WTC11 (cell line): ENCODE measurements around the gene DMD. TPM values are rescaled to one million over a fixed set of nuclear protein-coding genes. Genes with fewer than 3 reads are reported as not detected.

Experiments used
- ATAC-seq: fragments of 200-7000 bp; cut with Tn5 transposase; 2 replicates; pipeline ENCODE4 v1.10.0; 2021; ENCODE audit warnings: mild to moderate bottlenecking, moderate library complexity
- CTCF ChIA-PET: fragments of 300-600 bp; sonication (Branson Sonifier 250); formaldehyde crosslinking; loops from one replicate; lab custom pipeline; 2021; ENCODE audit warnings: antibody characterized with exemption; lab: Charles Lee
- POLR2A ChIA-PET: fragments of 350-600 bp; sonication (Branson Sonifier 250); formaldehyde crosslinking; loops from one replicate; lab custom pipeline; 2021; ENCODE audit warnings: antibody characterized with exemption; lab: Charles Lee
- DNase-seq: peaks from one replicate; pipeline ENCODE4 v3.0.0; 2021; ENCODE audit warnings: low spot score
- H3K27ac Mint-ChIP-seq: 2 replicates; pipeline ENCODE4 v1.8.0; 2021; ENCODE audit warnings: mixed read lengths
- H3K27me3 Mint-ChIP-seq: 2 replicates; pipeline ENCODE4 v1.8.0; 2021; ENCODE audit warnings: low read depth, mild to moderate bottlenecking, moderate library complexity, mixed read lengths
- H3K36me3 Mint-ChIP-seq: 2 replicates; pipeline ENCODE4 v1.8.0; 2021; ENCODE audit warnings: mixed read lengths
- H3K4me1 Mint-ChIP-seq: 2 replicates; pipeline ENCODE4 v1.8.0; 2022; ENCODE audit warnings: mixed read lengths
- H3K4me3 Mint-ChIP-seq: 2 replicates; pipeline ENCODE4 v1.8.0; 2021; ENCODE audit warnings: mild to moderate bottlenecking, moderate library complexity, mixed read lengths
- H3K9me3 Mint-ChIP-seq: 2 replicates; pipeline ENCODE4 v1.8.0; 2021; ENCODE audit warnings: mixed read lengths
- ATF1 ChIP-seq: sonication (generic); formaldehyde crosslinking; IDR thresholded peaks from 2 replicates; pipeline ENCODE4 v1.8.1; 2023; ENCODE audit warnings: mild to moderate bottlenecking, moderate library complexity, missing genetic modification reagents
- CBFB ChIP-seq: sonication (generic); formaldehyde crosslinking; IDR thresholded peaks from 2 replicates; pipeline ENCODE4 v1.8.1; 2022; ENCODE audit warnings: mild to moderate bottlenecking, low read depth, missing genetic modification reagents
- CREB1 ChIP-seq: sonication (generic); formaldehyde crosslinking; IDR thresholded peaks from 2 replicates; pipeline ENCODE4 v1.8.0; 2023; ENCODE audit warnings: mild to moderate bottlenecking, missing genetic modification reagents
- FOXJ3 ChIP-seq: sonication (generic); formaldehyde crosslinking; IDR thresholded peaks from 2 replicates; pipeline ENCODE4 v1.9.0; 2021; ENCODE audit warnings: missing genetic modification reagents, mild to moderate bottlenecking, borderline replicate concordance
- FOXP1 ChIP-seq: sonication (generic); formaldehyde crosslinking; IDR thresholded peaks from 2 replicates; pipeline ENCODE4 v1.8.0; 2022; ENCODE audit warnings: missing genetic modification reagents, mild to moderate bottlenecking, moderate library complexity, borderline replicate concordance
- GABPB1 ChIP-seq: sonication (generic); formaldehyde crosslinking; IDR thresholded peaks from 2 replicates; pipeline ENCODE4 v1.8.1; 2023; ENCODE audit warnings: mild to moderate bottlenecking, missing genetic modification reagents
- GTF2I ChIP-seq: fragments of 250-450 bp; sonication (Bioruptor Pico); conservative IDR thresholded peaks from 2 replicates; pipeline ENCODE4 v1.4.0; 2021; ENCODE audit warnings: mild to moderate bottlenecking
- HMGA2 ChIP-seq: fragments of 250-450 bp; sonication (Bioruptor Pico); IDR thresholded peaks from 2 replicates; pipeline ENCODE4 v1.4.0; 2021; ENCODE audit warnings: mild to moderate bottlenecking, moderate library complexity
- JAZF1 ChIP-seq: fragments of 250-450 bp; sonication (Bioruptor Pico); IDR thresholded peaks from 2 replicates; pipeline ENCODE4 v1.9.0; 2021; ENCODE audit warnings: moderate library complexity, mild to moderate bottlenecking, inconsistent platforms
- JUN ChIP-seq: sonication (generic); formaldehyde crosslinking; IDR thresholded peaks from 2 replicates; pipeline ENCODE4 v1.8.0; 2023; ENCODE audit warnings: mild to moderate bottlenecking, missing genetic modification reagents
- MXD4 ChIP-seq: fragments of 250-450 bp; sonication (Bioruptor Pico); IDR thresholded peaks from 2 replicates; pipeline ENCODE4 v1.8.0; 2021; ENCODE audit warnings: mild to moderate bottlenecking, moderate library complexity, borderline replicate concordance
- NFATC4 ChIP-seq: fragments of 250-450 bp; sonication (Bioruptor Pico); IDR thresholded peaks from 2 replicates; pipeline ENCODE4 v1.9.0; 2021; ENCODE audit warnings: mild to moderate bottlenecking
- NR2C2 ChIP-seq: sonication (generic); formaldehyde crosslinking; IDR thresholded peaks from 2 replicates; pipeline ENCODE4 v1.8.0; 2022; ENCODE audit warnings: mild to moderate bottlenecking, missing genetic modification reagents
- NR3C1 ChIP-seq: sonication (generic); formaldehyde crosslinking; conservative IDR thresholded peaks from 2 replicates; pipeline ENCODE4 v1.8.1; 2023; ENCODE audit warnings: low read depth, mild to moderate bottlenecking, missing genetic modification reagents
- PRRX2 ChIP-seq: fragments of 250-450 bp; sonication (Bioruptor Pico); IDR thresholded peaks from 2 replicates; pipeline ENCODE4 v1.8.0; 2021; ENCODE audit warnings: mild to moderate bottlenecking
- SMAD4 ChIP-seq: sonication (generic); formaldehyde crosslinking; IDR thresholded peaks from 2 replicates; pipeline ENCODE4 v1.8.0; 2022; ENCODE audit warnings: mild to moderate bottlenecking, missing genetic modification reagents
- TEAD1 ChIP-seq: sonication (generic); formaldehyde crosslinking; IDR thresholded peaks from 2 replicates; pipeline ENCODE4 v1.8.0; 2022; ENCODE audit warnings: mild to moderate bottlenecking, missing genetic modification reagents
- ZNF138 ChIP-seq: sonication (generic); formaldehyde crosslinking; conservative IDR thresholded peaks from 2 replicates; pipeline ENCODE4 v1.8.1; 2022; ENCODE audit warnings: mild to moderate bottlenecking, moderate library complexity, missing genetic modification reagents
- ZNF232 ChIP-seq: sonication (generic); formaldehyde crosslinking; IDR thresholded peaks from 2 replicates; pipeline ENCODE4 v1.8.0; 2022; ENCODE audit warnings: mild to moderate bottlenecking, missing genetic modification reagents
- ZNF671 ChIP-seq: fragments of 250-450 bp; sonication (Bioruptor Pico); IDR thresholded peaks from 2 replicates; pipeline ENCODE4 v1.8.0; 2021; ENCODE audit warnings: mild to moderate bottlenecking
- total RNA-seq: library from RNA; stranded (reverse); gene quantifications from 3 replicates; pipeline ENCODE4 v1.2.3, GENCODE V29; 2021
- TF ChIP-seq, protein P1 (sequence below): sonication (generic); formaldehyde crosslinking; IDR thresholded peaks from 2 replicates; pipeline ENCODE4 v1.8.1; 2022; ENCODE audit warnings: missing genetic modification reagents, borderline replicate concordance
- TF ChIP-seq, protein P2 (sequence below): sonication (generic); formaldehyde crosslinking; IDR thresholded peaks from 2 replicates; pipeline ENCODE4 v1.8.1; 2023; ENCODE audit warnings: mild to moderate bottlenecking, missing genetic modification reagents
- TF ChIP-seq, protein P3 (sequence below): sonication (generic); formaldehyde crosslinking; IDR thresholded peaks from 2 replicates; pipeline ENCODE4 v1.8.0; 2022; ENCODE audit warnings: mild to moderate bottlenecking, missing genetic modification reagents
- TF ChIP-seq, protein P4 (sequence below): sonication (generic); formaldehyde crosslinking; IDR thresholded peaks from 2 replicates; pipeline ENCODE4 v1.8.1; 2022; ENCODE audit warnings: mild to moderate bottlenecking, moderate library complexity, missing genetic modification reagents
- TF ChIP-seq, protein P5 (sequence below): sonication (generic); formaldehyde crosslinking; IDR thresholded peaks from 2 replicates; pipeline ENCODE4 v1.8.1; 2022; ENCODE audit warnings: low read depth, mild to moderate bottlenecking, moderate library complexity, missing genetic modification reagents, borderline replicate concordance
- TF ChIP-seq, protein P6 (sequence below): sonication (generic); formaldehyde crosslinking; conservative IDR thresholded peaks from 2 replicates; pipeline ENCODE4 v1.8.1; 2022; ENCODE audit warnings: mild to moderate bottlenecking, missing genetic modification reagents

Gene DMD
- total RNA-seq, 1 experiment from 2014 or later, result 9.1 TPM

DNA sequence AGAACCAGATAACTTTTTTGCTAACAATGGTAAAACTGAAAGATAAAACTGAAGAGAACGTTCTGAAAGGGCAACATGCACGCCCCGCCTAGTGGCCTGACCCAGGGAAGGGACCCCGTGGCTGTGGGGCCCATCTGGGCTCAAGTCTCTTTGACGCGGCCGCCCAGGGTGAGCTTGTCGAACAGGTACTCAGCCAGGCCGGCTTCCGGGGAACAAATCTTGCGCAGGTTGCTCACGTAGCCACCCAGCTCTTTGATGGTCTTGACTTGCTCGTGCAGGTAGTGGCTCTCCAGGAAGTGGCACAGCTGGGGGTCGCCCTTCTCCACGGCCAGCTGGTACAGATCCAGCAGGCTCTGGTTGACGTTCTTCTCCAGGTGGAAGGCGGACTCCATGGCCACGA is 2140.1 kb downstream of the DMD start:
- H3K4me3 Mint-ChIP-seq, result no peak overlapping the region
- no peak for ATAC-seq
- H3K9me3 Mint-ChIP-seq, result peaks cover 26% of the 10 kb centered on the region
- H3K27ac Mint-ChIP-seq, result no peak overlapping the region
- ChIA-PET CTCF (no interaction called here), POLR2A (no interaction called here)
- H3K36me3 Mint-ChIP-seq, result peaks cover 3% of the 10 kb centered on the region; the same call in 1 of the 2 replicates
- no peaks in the 10 kb centered on the region for H3K27me3 Mint-ChIP-seq
- peaks cover 4% of the 10 kb centered on the region; the same call in 1 of the 2 replicates for H3K4me1 Mint-ChIP-seq
- DNase-seq, result no peak
- TF ChIP-seq NFATC4 (CRISPR knock-in tag), result no peak
- TF ChIP-seq, protein P1, sequence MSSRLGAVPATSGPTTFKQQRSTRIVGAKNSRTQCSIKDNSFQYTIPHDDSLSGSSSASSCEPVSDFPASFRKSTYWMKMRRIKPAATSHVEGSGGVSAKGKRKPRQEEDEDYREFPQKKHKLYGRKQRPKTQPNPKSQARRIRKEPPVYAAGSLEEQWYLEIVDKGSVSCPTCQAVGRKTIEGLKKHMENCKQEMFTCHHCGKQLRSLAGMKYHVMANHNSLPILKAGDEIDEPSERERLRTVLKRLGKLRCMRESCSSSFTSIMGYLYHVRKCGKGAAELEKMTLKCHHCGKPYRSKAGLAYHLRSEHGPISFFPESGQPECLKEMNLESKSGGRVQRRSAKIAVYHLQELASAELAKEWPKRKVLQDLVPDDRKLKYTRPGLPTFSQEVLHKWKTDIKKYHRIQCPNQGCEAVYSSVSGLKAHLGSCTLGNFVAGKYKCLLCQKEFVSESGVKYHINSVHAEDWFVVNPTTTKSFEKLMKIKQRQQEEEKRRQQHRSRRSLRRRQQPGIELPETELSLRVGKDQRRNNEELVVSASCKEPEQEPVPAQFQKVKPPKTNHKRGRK, result no peak
- no peak for TF ChIP-seq ZNF232 (CRISPR knock-in tag)
- TF ChIP-seq MXD4 (CRISPR knock-in tag), result no peak
- no peak for TF ChIP-seq ATF1
- TF ChIP-seq, protein P2, sequence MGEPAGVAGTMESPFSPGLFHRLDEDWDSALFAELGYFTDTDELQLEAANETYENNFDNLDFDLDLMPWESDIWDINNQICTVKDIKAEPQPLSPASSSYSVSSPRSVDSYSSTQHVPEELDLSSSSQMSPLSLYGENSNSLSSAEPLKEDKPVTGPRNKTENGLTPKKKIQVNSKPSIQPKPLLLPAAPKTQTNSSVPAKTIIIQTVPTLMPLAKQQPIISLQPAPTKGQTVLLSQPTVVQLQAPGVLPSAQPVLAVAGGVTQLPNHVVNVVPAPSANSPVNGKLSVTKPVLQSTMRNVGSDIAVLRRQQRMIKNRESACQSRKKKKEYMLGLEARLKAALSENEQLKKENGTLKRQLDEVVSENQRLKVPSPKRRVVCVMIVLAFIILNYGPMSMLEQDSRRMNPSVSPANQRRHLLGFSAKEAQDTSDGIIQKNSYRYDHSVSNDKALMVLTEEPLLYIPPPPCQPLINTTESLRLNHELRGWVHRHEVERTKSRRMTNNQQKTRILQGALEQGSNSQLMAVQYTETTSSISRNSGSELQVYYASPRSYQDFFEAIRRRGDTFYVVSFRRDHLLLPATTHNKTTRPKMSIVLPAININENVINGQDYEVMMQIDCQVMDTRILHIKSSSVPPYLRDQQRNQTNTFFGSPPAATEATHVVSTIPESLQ, result no peak
- no peak for TF ChIP-seq NR2C2
- no peak for TF ChIP-seq SMAD4 (CRISPR knock-in tag)
- no peak for TF ChIP-seq ZNF671 (CRISPR knock-in tag)
- no peak for TF ChIP-seq FOXJ3 (CRISPR knock-in tag)
- TF ChIP-seq FOXP1, result no peak
- no peak for TF ChIP-seq HMGA2
- TF ChIP-seq NR3C1 (CRISPR knock-in tag), result no peak
- TF ChIP-seq, protein P3, sequence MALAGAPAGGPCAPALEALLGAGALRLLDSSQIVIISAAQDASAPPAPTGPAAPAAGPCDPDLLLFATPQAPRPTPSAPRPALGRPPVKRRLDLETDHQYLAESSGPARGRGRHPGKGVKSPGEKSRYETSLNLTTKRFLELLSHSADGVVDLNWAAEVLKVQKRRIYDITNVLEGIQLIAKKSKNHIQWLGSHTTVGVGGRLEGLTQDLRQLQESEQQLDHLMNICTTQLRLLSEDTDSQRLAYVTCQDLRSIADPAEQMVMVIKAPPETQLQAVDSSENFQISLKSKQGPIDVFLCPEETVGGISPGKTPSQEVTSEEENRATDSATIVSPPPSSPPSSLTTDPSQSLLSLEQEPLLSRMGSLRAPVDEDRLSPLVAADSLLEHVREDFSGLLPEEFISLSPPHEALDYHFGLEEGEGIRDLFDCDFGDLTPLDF (CRISPR knock-in tag), result no peak
- no peak for TF ChIP-seq CBFB (CRISPR knock-in tag)
- TF ChIP-seq PRRX2 (CRISPR knock-in tag), result no peak
- TF ChIP-seq, protein P4, sequence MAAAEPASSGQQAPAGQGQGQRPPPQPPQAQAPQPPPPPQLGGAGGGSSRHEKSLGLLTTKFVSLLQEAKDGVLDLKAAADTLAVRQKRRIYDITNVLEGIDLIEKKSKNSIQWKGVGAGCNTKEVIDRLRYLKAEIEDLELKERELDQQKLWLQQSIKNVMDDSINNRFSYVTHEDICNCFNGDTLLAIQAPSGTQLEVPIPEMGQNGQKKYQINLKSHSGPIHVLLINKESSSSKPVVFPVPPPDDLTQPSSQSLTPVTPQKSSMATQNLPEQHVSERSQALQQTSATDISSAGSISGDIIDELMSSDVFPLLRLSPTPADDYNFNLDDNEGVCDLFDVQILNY (CRISPR knock-in tag), result no peak
- TF ChIP-seq GTF2I (CRISPR knock-in tag), result no peak
- TF ChIP-seq JUN (CRISPR knock-in tag), result no peak
- TF ChIP-seq, protein P5, sequence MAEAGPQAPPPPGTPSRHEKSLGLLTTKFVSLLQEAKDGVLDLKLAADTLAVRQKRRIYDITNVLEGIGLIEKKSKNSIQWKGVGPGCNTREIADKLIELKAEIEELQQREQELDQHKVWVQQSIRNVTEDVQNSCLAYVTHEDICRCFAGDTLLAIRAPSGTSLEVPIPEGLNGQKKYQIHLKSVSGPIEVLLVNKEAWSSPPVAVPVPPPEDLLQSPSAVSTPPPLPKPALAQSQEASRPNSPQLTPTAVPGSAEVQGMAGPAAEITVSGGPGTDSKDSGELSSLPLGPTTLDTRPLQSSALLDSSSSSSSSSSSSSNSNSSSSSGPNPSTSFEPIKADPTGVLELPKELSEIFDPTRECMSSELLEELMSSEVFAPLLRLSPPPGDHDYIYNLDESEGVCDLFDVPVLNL (CRISPR knock-in tag), result no peak

DNA sequence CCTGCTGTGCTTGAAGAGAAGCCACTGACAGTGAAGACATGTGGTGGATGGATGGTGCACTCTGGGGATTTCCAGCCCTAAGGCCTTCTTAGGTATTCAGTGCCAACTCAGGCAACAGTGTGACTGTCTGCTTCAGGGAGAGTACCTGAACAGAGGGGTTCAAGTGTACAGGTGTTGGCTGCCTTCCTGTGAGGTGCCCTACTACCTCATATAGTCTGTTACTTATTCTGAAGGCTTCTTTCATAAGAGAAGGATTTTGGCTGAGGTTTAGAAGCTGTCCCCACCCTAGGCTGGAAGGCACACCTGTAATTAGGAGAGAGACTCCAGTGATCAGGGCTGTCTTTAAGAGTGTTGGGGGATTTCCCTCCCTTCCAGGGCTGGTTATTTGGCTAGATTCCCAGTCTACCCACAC is 2141.3 kb downstream of the DMD start:
- H3K9me3 Mint-ChIP-seq, result peaks cover 26% of the 10 kb centered on the region
- no peak overlapping the region for H3K4me3 Mint-ChIP-seq
- no peak for DNase-seq
- no peaks in the 10 kb centered on the region for H3K27me3 Mint-ChIP-seq
- H3K27ac Mint-ChIP-seq, result no peak overlapping the region
- peaks cover 3% of the 10 kb centered on the region; the same call in 1 of the 2 replicates for H3K36me3 Mint-ChIP-seq
- peaks cover 4% of the 10 kb centered on the region; the same call in 1 of the 2 replicates for H3K4me1 Mint-ChIP-seq
- no peak for ATAC-seq
- CTCF ChIA-PET, result no interaction called here
- POLR2A ChIA-PET, result no interaction called here
- TF ChIP-seq TEAD1 (CRISPR knock-in tag) (no peak), JAZF1 (CRISPR knock-in tag) (no peak), ZNF138 (CRISPR knock-in tag) (no peak), PRRX2 (CRISPR knock-in tag) (no peak), GABPB1 (CRISPR knock-in tag) (no peak), CREB1 (CRISPR knock-in tag) (no peak)
- TF ChIP-seq, protein P6, sequence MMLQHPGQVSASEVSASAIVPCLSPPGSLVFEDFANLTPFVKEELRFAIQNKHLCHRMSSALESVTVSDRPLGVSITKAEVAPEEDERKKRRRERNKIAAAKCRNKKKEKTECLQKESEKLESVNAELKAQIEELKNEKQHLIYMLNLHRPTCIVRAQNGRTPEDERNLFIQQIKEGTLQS (CRISPR knock-in tag), result no peak
- TF ChIP-seq, protein P1, result no peak
